B cell (primary cell): Measurements from ENCODE around the gene MAP3K6. TPM values are rescaled to one million over a fixed set of nuclear protein-coding genes. Genes with fewer than 3 reads are reported as not detected.

Experiments
- ATAC-seq: fragments of 200-7000 bp; cut with Tn5 transposase; one replicate; pipeline ENCODE4 v1.10.0; 2021; ENCODE audit warnings: low read depth, mild to moderate bottlenecking, moderate number of reproducible peaks, moderate library complexity
- CTCF ChIA-PET: fragments of 350-600 bp; sonication (Branson Sonifier 250); formaldehyde crosslinking; loops from one replicate; lab custom pipeline; 2021; ENCODE audit warnings: antibody characterized with exemption, inconsistent platforms; lab: Charles Lee
- POLR2A ChIA-PET: fragments of 350-600 bp; sonication (Branson Sonifier 250); formaldehyde crosslinking; loops from one replicate; lab custom pipeline; 2021; ENCODE audit warnings: antibody characterized with exemption; lab: Charles Lee
- DNase-seq: peaks from one replicate; pipeline ENCODE4 v3.0.0; 2013
- H2AFZ ChIP-seq: 2 replicates; pipeline ENCODE4 v1.6.1; 2012; ENCODE audit warnings: mild to moderate bottlenecking, low read depth, low read length; ENCODE audit not compliant: insufficient read depth, poor library complexity, severe bottlenecking
- H3K27ac ChIP-seq, 2 donors: 1 replicate in 1 of 2; 2 replicates in 1 of 2; pipeline ENCODE4 v1.5.1; 2012 to 2013; ENCODE audit warnings: low read length in 2 of 2, mild to moderate bottlenecking in 2 of 2, moderate library complexity in 1 of 2
- H3K27me3 ChIP-seq, 4 experiments: fragments of 200-600 bp in 1 of 4; sonication (generic) in 1 of 4; replicated peaks in 1 of 4; 1 replicate in 2 of 4; 2 replicates in 2 of 4; pipeline versions ENCODE4 v1.6.1 to v1.7.0; 2013 to 2016; ENCODE audit warnings: low read length in 3 of 4, mild to moderate bottlenecking in 2 of 4, mixed read lengths in 1 of 4, moderate library complexity in 1 of 4; ENCODE audit not compliant: insufficient read depth in 4 of 4, control insufficient read depth in 3 of 4; ENCODE audit errors: control extremely low read depth in 1 of 4
- H3K36me3 ChIP-seq, 2 experiments: replicated peaks in 1 of 2; 1 replicate in 1 of 2; 2 replicates in 1 of 2; pipeline versions ENCODE4 v1.6.1 to v1.7.1; 2013; ENCODE audit warnings: low read length in 1 of 2; ENCODE audit not compliant: insufficient read depth in 2 of 2, control insufficient read depth in 1 of 2; ENCODE audit errors: control extremely low read depth in 1 of 2, extremely low read depth in 1 of 2
- H3K4me1 ChIP-seq, 2 donors: fragments of 200-600 bp in 1 of 2; sonication (generic) in 1 of 2; 1 replicate in 1 of 2; 2 replicates in 1 of 2; pipeline versions ENCODE4 v1.5.1 to v1.6.1; 2013 to 2017; ENCODE audit warnings: low read length in 2 of 2; ENCODE audit not compliant: control insufficient read depth in 2 of 2, insufficient read depth in 2 of 2
- H3K4me2 ChIP-seq: replicated peaks from 2 replicates; pipeline ENCODE3; 2012; ENCODE audit warnings: mild to moderate bottlenecking, low read depth, low read length; ENCODE audit not compliant: poor library complexity, severe bottlenecking
- H3K4me3 ChIP-seq, 5 experiments: fragments of 200-600 bp in 1 of 5; sonication (generic) in 1 of 5; 1 replicate in 3 of 5; 2 replicates in 2 of 5; pipeline versions ENCODE4 v1.5.1 to v1.7.0; 2011 to 2016; ENCODE audit warnings: low read length in 4 of 5, mild to moderate bottlenecking in 4 of 5, low read depth in 2 of 5, control low read depth in 1 of 5, moderate library complexity in 1 of 5; ENCODE audit not compliant: insufficient read depth in 1 of 5; ENCODE audit errors: control extremely low read depth in 1 of 5, extremely low read depth in 1 of 5
- H3K79me2 ChIP-seq: fragments of 200-600 bp; sonication (generic); one replicate; pipeline ENCODE4 v1.6.0; 2016; ENCODE audit warnings: low read length; ENCODE audit not compliant: control insufficient read depth, insufficient read depth
- H3K9ac ChIP-seq: fragments of 200-600 bp; sonication (generic); 2 replicates; pipeline ENCODE4 v1.6.1; 2017; ENCODE audit warnings: mild to moderate bottlenecking, low read length, moderate library complexity
- H3K9me3 ChIP-seq, 3 donors: one replicate each; pipeline versions ENCODE4 v1.6.1 to v1.7.1; 2013; ENCODE audit warnings: low read length in 2 of 3; ENCODE audit not compliant: control insufficient read depth in 2 of 3, insufficient read depth in 1 of 3; ENCODE audit errors: control extremely low read depth in 1 of 3
- H4K20me1 ChIP-seq: 2 replicates; pipeline ENCODE4 v1.6.0; 2012; ENCODE audit warnings: mild to moderate bottlenecking, low read length; ENCODE audit not compliant: insufficient read depth, control insufficient read depth, poor library complexity, severe bottlenecking
- H3K27ac Mint-ChIP-seq: one replicate; pipeline ENCODE4 v1.8.0; 2021; ENCODE audit warnings: mixed read lengths
- H3K27me3 Mint-ChIP-seq: one replicate; pipeline ENCODE4 v1.8.0; 2021; ENCODE audit warnings: mixed read lengths
- H3K4me1 Mint-ChIP-seq: one replicate; pipeline ENCODE4 v1.8.0; 2021; ENCODE audit warnings: mixed read lengths
- H3K4me3 Mint-ChIP-seq: one replicate; pipeline ENCODE4 v1.8.0; 2021; ENCODE audit warnings: mixed read lengths
- H3K9me3 Mint-ChIP-seq: one replicate; pipeline ENCODE4 v1.8.0; 2022; ENCODE audit warnings: mixed read lengths; ENCODE audit not compliant: insufficient read depth
- EZH2 ChIP-seq: IDR thresholded peaks from 2 replicates; pipeline ENCODE4 v1.6.1; 2012; ENCODE audit warnings: borderline replicate concordance, low read depth, mild to moderate bottlenecking, moderate library complexity, low read length; ENCODE audit not compliant: insufficient read depth, poor library complexity, severe bottlenecking
- WGBS: methylation state at CpG from one replicate; pipeline ENCODE4 v1.1.5; 2013; ENCODE audit warnings: missing lambda C conversion rate; ENCODE audit not compliant: insufficient coverage; 5-methylcytosine and 5-hydroxymethylcytosine counted together
- intact Hi-C: fragments of 100-400 bp; cut with micrococcal nuclease; formaldehyde crosslinking; loops from one replicate; pipeline ENCODE4 v1.10.0; 2022
- polyA plus RNA-seq: library from polyadenylated mRNA; depleted of rRNA; stranded (reverse); fragments of >200 nt; gene quantifications from 2 replicates; pipeline ENCODE4 v1.2.3, GENCODE V29; 2012
- total RNA-seq, 2 donors: library from RNA; stranded (reverse); fragments of 120-200 nt in 1 of 2; gene quantifications; 1 replicate in 1 of 2; 2 replicates in 1 of 2; pipeline versions ENCODE4 v1.2.3 to v1.2.4, GENCODE V29; 2013 to 2022
- TF ChIP-seq, protein P1 (sequence below): fragments of 200-600 bp; IDR thresholded peaks from one replicate; pipeline ENCODE4 v1.8.0; 2022; ENCODE audit warnings: antibody characterized with exemption, mild to moderate bottlenecking

The MAP3K6 gene
- total and polyA plus RNA-seq, 2 donors (not counting 1 experiment from before 2014, with no cell fraction given), result 9.4 to 11.0 TPM

GRCh38 chr1:27327964-27328363, 38.8 kb downstream of the MAP3K6 start:
- H3K9me3 Mint-ChIP-seq, result no peaks in the 10 kb centered on the region
- Histone ChIP-seq H2AFZ (no peak overlapping the region), H3K79me2 (peaks cover 100% of the 10 kb centered on the region), H3K36me3 (peaks cover 0 to 61% of the 10 kb centered on the region in 2 experiments), H3K9me3 (no peaks in the 10 kb centered on the region), H3K4me3 (no peak overlapping the region), H3K4me2 (no peak overlapping the region), H3K4me1 (peaks cover 16 to 32% of the 10 kb centered on the region in 2 donors), H4K20me1 (peaks cover 62% of the 10 kb centered on the region), H3K27me3 (no peaks in the 10 kb centered on the region), H3K27ac (no peak overlapping the region), H3K9ac (no peak overlapping the region)
- ATAC-seq (no peak), DNase-seq (no peak)
- POLR2A ChIA-PET, result interaction anchor here (1.5 kb wide), 1 partner anchor 14 kb away, joined by 3 read pairs; the partner anchor contains the start of gene SYTL1
- no peak overlapping the region for H3K27ac Mint-ChIP-seq
- no peak overlapping the region for H3K4me3 Mint-ChIP-seq
- intact Hi-C loops, result no loop called here
- 95% methylated on average over 4 of the region's 5 CpGs for WGBS
- CTCF ChIA-PET, result interaction anchor here (0.9 to 3.0 kb wide), 6 partner anchors 9 to 67 kb away, joined by 3 to 16 read pairs (median 8); partner anchors contain the start of genes GPR3 and SYTL1
- H3K27me3 Mint-ChIP-seq, result no peaks in the 10 kb centered on the region
- H3K4me1 Mint-ChIP-seq, result peaks cover 69% of the 10 kb centered on the region
- TF ChIP-seq, protein P1, sequence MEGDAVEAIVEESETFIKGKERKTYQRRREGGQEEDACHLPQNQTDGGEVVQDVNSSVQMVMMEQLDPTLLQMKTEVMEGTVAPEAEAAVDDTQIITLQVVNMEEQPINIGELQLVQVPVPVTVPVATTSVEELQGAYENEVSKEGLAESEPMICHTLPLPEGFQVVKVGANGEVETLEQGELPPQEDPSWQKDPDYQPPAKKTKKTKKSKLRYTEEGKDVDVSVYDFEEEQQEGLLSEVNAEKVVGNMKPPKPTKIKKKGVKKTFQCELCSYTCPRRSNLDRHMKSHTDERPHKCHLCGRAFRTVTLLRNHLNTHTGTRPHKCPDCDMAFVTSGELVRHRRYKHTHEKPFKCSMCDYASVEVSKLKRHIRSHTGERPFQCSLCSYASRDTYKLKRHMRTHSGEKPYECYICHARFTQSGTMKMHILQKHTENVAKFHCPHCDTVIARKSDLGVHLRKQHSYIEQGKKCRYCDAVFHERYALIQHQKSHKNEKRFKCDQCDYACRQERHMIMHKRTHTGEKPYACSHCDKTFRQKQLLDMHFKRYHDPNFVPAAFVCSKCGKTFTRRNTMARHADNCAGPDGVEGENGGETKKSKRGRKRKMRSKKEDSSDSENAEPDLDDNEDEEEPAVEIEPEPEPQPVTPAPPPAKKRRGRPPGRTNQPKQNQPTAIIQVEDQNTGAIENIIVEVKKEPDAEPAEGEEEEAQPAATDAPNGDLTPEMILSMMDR, result no peak
- no peak for TF ChIP-seq EZH2

- Histone ChIP-seq H2AFZ (no peak overlapping the region), H3K27ac (no peak overlapping the region), H3K4me3 (no peak overlapping the region), H3K4me1 (peaks cover 24 to 36% of the 10 kb centered on the region in 2 donors), H3K79me2 (peaks cover 91% of the 10 kb centered on the region), H3K4me2 (no peak overlapping the region), H3K27me3 (no peaks in the 10 kb centered on the region), H3K9ac (no peak overlapping the region), H4K20me1 (peaks cover 39% of the 10 kb centered on the region), H3K36me3 (peaks cover 0 to 37% of the 10 kb centered on the region in 2 experiments), H3K9me3 (no peaks in the 10 kb centered on the region)
- WGBS, result 95% methylated on average over 15 of the region's 15 CpGs
- peaks cover 71% of the 10 kb centered on the region for H3K4me1 Mint-ChIP-seq
- H3K27me3 Mint-ChIP-seq, result peaks cover 4% of the 10 kb centered on the region
- TF ChIP-seq EZH2, result no peak
- TF ChIP-seq, protein P1, result no peak
- DNase-seq, result no peak
- H3K27ac Mint-ChIP-seq, result no peak overlapping the region
- H3K9me3 Mint-ChIP-seq, result no peaks in the 10 kb centered on the region
- intact Hi-C loops, result no loop called here
- ATAC-seq, result no peak
- ChIA-PET CTCF (interaction anchor here (1.0 to 2.9 kb wide), 3 partner anchors 28 to 70 kb away, joined by 3 to 16 read pairs (median 8); no protein-coding TSS in a partner anchor), POLR2A (interaction anchor here (1.2 kb wide), 1 partner anchor 16 kb away, joined by 3 read pairs; the partner anchor contains the start of gene SYTL1)
- no peak overlapping the region for H3K4me3 Mint-ChIP-seq
These were observed 41.5 kb downstream of the MAP3K6 start for GRCh38 chr1:27325286-27325685.
